Right renal pelvis (tissue), 4 donors: Measurements from ENCODE around the gene STK39. TPM values are rescaled to one million over a fixed set of nuclear protein-coding genes. Genes with fewer than 3 reads are reported as not detected.

ENCODE experiments used
- DNase-seq, 4 donors: peaks; one replicate each; pipeline ENCODE4 v3.0.0-alpha.2; 2013; ENCODE audit warnings: low read depth in 4 of 4, low spot score in 3 of 4, missing footprints in 1 of 4
- polyA plus RNA-seq, 4 donors: library from polyadenylated mRNA; unstranded; fragments of 120-200 nt; gene quantifications; one replicate each; pipeline ENCODE4 v1.2.1, GENCODE V29; 2013; ENCODE audit not compliant: insufficient read length in 4 of 4

Gene STK39
- polyA plus RNA-seq, 4 donors = 31.2 to 39.8 (median 38.6) TPM

GRCh38 chr2:168024459-168024858, 222.9 kb downstream of the STK39 start:
- no peak for DNase-seq

- DNase-seq = no peak
Observed at GRCh38 chr2:168021800-168022587, 225.4 kb downstream of the STK39 start.

- DNase-seq = no peak
Observed at GRCh38 chr2:168015274-168015953, 232.0 kb downstream of the STK39 start.

GRCh38 chr2:168009900-168010299, 237.5 kb downstream of the STK39 start:
- DNase-seq = no peak

GRCh38 chr2:168008646-168009195, 238.7 kb downstream of the STK39 start:
- DNase-seq = no peak

GRCh38 chr2:168006498-168006897, 240.9 kb downstream of the STK39 start:
- no peak for DNase-seq

- no peak for DNase-seq
Observed at GRCh38 chr2:168005586-168005985, 241.8 kb downstream of the STK39 start.

GRCh38 chr2:168003876-168004275, 243.5 kb downstream of the STK39 start:
- no peak for DNase-seq

- DNase-seq = no peak
Observed at GRCh38 chr2:168002021-168002553, 245.3 kb downstream of the STK39 start.

GRCh38 chr2:167992278-167992677, 255.1 kb downstream of the STK39 start:
- DNase-seq = no peak

GRCh38 chr2:167990062-167990461, 257.3 kb downstream of the STK39 start:
- no peak for DNase-seq

- DNase-seq = no peak
Observed at GRCh38 chr2:167988296-167988695, 259.1 kb downstream of the STK39 start.

- no peak for DNase-seq
Observed at GRCh38 chr2:167987558-167987957, 259.8 kb downstream of the STK39 start.

- no peak for DNase-seq
Observed at GRCh38 chr2:167987026-167987425, 260.4 kb downstream of the STK39 start.

GRCh38 chr2:167986223-167986622, 261.2 kb downstream of the STK39 start:
- no peak for DNase-seq

GRCh38 chr2:167981945-167982344, 265.4 kb downstream of the STK39 start:
- DNase-seq = no peak

GRCh38 chr2:167980439-167980838, 267.0 kb downstream of the STK39 start:
- peak in 1 of 4 donors; percentile 16 for DNase-seq

GRCh38 chr2:167972746-167973145, 274.6 kb downstream of the STK39 start:
- no peak for DNase-seq

GRCh38 chr2:167972020-167972419, 275.4 kb downstream of the STK39 start:
- DNase-seq = no peak

GRCh38 chr2:167966937-167967913, 280.2 kb downstream of the STK39 start:
- DNase-seq = no peak
